HUES6 (cell line): ENCODE results near the gene PSTPIP2.
"Not testable (repeated sequence)": the region's sequence is repeated elsewhere in the genome, so short reads cannot be mapped to it uniquely, and the experiment has no call there.

ENCODE experiments used
- H3K27ac ChIP-seq: 2 replicates; pipeline ENCODE4 v1.7.0; 2013; ENCODE audit warnings: low read depth, mild to moderate bottlenecking, low read length, inconsistent platforms
- H3K27me3 ChIP-seq: 2 replicates; pipeline ENCODE4 v1.6.1; 2013; ENCODE audit warnings: low read length; ENCODE audit not compliant: control insufficient read depth, insufficient read depth
- H3K36me3 ChIP-seq: 2 replicates; pipeline ENCODE4 v1.6.1; 2013; ENCODE audit warnings: low read length; ENCODE audit not compliant: control insufficient read depth, insufficient read depth
- H3K4me1 ChIP-seq: 2 replicates; pipeline ENCODE4 v1.6.1; 2013; ENCODE audit warnings: low read length; ENCODE audit not compliant: control insufficient read depth, insufficient read depth
- H3K4me3 ChIP-seq: 2 replicates; pipeline ENCODE4 v1.5.1; 2013; ENCODE audit warnings: low read depth, low read length
- H3K9ac ChIP-seq: one replicate; pipeline ENCODE4 v1.6.1; 2013; ENCODE audit warnings: mild to moderate bottlenecking, low read length
- H3K9me3 ChIP-seq: 2 replicates; pipeline ENCODE4 v1.6.1; 2013; ENCODE audit warnings: low read depth, low read length; ENCODE audit not compliant: control insufficient read depth, insufficient read depth

Gene PSTPIP2

DNA sequence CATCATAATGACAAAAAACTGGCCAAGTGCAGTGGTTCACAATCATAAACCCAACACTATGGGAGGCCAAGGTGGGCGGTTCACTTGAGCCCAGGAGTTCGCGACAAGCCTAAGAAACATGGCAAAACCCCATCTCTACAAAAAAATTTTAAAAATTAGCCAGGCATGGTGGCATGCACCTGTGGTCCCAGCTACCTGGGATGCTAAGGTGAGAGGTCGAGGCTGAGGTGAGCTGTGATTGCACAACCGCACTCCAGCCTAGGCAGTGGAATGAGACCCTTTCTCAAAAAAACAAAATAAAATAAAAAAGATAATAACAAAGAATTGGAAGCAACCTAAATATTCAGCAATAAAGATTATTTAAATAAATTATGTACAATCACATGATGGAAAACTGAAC is 21.8 kb downstream of the PSTPIP2 start:
- Histone ChIP-seq H3K4me1 (no peaks in the 10 kb centered on the region), H3K27me3 (no peaks in the 10 kb centered on the region), H3K36me3 (no peaks in the 10 kb centered on the region)

DNA sequence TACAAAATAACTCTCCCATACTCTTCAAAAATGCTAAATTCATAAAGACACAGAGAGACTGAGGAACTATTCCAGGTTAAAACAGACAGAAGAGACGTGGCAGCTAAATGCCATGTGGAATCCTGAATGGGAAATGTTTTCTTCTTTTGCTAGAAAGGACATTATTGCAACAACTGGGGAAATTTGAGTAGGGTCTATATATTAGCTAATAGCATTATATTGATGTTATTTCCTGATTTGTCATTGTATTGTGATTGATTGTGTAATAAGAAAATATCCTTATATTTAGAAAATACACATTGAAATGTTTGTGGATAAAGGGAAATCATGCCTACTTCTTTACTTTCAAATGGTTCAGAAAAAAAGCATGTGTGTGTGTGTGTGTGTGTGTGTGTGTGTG is 23.4 kb downstream of the PSTPIP2 start:
- Histone ChIP-seq H3K9ac (no peak overlapping the region), H3K27ac (no peak overlapping the region), H3K27me3 (no peaks in the 10 kb centered on the region), H3K4me3 (no peak overlapping the region), H3K9me3 (no peaks in the 10 kb centered on the region), H3K4me1 (no peaks in the 10 kb centered on the region), H3K36me3 (no peaks in the 10 kb centered on the region)

More for the DNA sequence above, 21.8 kb downstream of the PSTPIP2 start:
- Histone ChIP-seq H3K9ac (no peak overlapping the region), H3K4me3 (no peak overlapping the region), H3K27ac (no peak overlapping the region), H3K9me3 (no peaks in the 10 kb centered on the region)

DNA sequence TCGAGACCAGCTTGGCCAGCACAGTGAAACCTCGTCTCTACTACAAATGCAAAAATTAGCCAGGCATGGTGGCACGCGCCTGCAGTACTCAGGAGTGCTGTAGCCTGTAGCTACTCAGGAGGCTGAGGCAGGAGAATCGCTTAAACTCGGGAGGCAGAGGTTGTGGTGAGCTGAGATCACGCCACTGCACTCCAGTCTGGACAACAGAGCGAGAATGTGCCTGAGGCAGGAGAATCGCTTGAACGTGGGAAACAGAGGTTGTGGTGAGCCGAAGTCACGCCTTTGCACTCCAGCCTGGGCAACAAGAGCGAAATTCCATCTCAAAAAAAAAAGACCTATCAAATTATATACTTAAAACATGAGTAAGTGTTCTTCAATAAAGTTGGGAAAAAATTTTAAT is 24.7 kb downstream of the PSTPIP2 start:
- H3K9ac ChIP-seq, H3K27me3 ChIP-seq, H3K36me3 ChIP-seq, H3K9me3 ChIP-seq, H3K4me3 ChIP-seq, H3K4me1 ChIP-seq, H3K27ac ChIP-seq: not testable (repeated sequence)

DNA sequence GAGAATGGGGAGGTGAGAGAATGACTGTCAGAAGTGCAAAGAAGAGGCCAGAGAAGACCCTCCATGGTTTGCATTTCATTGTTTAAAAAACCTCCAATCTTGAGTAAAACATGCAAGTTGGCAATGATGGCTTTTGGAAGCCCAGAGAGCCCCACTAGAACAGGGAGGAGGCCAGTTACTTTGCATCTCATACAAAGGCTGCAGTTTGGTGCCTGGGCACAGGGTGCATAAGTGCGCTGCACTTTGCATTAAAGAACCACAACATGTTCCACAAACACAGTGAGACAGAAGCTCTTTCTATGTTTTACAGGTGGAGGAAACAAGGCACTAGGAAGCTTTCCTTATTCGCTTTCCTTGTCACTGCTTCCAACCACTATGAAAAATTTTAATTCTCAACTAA is 25.4 kb downstream of the PSTPIP2 start:
- no peak overlapping the region for H3K4me3 ChIP-seq

DNA sequence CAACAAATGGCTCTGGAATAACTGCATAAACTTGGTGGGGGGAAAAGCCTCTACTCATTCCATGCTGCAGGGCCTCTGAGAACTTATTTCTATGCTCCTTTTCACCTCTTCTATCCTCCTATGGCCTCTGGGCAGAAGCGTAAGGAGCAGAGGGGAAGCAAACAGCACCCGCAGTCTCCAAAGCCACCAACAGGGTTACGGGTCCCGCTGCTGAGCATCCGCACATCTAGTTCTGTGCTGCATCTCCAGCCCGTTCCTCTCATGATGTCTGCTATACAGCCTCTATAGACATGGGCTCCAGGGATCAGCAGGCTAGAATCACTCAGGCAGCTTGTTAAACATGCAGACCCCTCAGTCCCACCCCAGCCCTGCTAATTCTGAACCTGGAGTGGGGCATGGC is 25.9 kb downstream of the PSTPIP2 start:
- Histone ChIP-seq H3K4me1 (peaks cover 17% of the 10 kb centered on the region), H3K4me3 (no peak overlapping the region), H3K9me3 (no peaks in the 10 kb centered on the region), H3K36me3 (no peaks in the 10 kb centered on the region), H3K27ac (no peak overlapping the region), H3K27me3 (no peaks in the 10 kb centered on the region), H3K9ac (no peak overlapping the region)

More for the DNA sequence above, 25.4 kb downstream of the PSTPIP2 start:
- Histone ChIP-seq H3K36me3 (no peaks in the 10 kb centered on the region), H3K4me1 (peaks cover 15% of the 10 kb centered on the region), H3K27ac (no peak overlapping the region), H3K9ac (no peak overlapping the region), H3K27me3 (no peaks in the 10 kb centered on the region), H3K9me3 (no peaks in the 10 kb centered on the region)

DNA sequence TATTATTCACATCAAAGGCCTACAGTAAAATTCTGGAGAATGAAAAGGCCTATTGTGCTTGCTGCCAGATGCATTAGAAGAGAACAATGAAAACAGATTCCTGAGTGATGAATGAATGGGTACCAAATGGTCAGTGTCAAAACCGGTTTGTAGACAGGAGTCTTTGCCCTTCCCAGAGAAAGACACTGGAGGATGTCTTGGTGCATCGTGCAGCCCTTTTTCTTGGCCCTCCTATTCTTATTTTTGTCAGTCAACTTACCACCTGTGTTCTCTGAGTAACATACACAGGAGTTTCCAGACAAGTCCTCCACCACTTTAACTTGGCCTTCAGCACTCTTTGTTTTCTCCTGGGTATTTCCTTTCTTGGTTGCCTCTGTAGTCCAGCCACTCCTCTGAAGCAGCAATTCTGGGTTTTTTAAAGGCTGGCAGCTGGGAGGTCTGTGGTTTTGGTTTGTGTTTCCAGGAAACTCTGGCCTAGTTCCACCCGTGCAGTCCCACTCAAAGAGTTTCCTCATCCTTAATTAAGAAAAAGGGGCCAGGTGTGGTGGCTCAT is 29.4 kb downstream of the PSTPIP2 start:
- peaks cover 28% of the 10 kb centered on the region for H3K4me1 ChIP-seq
- no peaks in the 10 kb centered on the region for H3K9me3 ChIP-seq
- H3K9ac ChIP-seq = no peak overlapping the region
- H3K27ac ChIP-seq = no peak overlapping the region
- H3K27me3 ChIP-seq = no peaks in the 10 kb centered on the region
- no peak overlapping the region for H3K4me3 ChIP-seq
- H3K36me3 ChIP-seq = no peaks in the 10 kb centered on the region

DNA sequence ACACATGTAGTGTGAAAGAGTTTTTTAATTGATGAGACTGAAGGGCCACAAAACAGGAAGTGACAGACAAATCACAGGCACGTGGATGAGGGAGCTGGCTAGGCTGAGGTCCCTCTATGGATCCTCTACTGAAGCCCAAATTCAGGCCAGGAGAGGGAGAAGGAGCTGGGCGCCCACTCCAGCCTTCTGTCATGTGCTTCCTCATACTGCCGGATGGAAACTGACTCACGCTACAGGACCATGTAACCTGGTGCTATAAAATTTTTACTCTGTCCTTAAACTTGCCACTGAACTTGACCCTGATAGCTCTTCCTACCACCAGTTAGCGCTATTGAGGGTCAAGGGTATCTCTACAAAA is 31.3 kb downstream of the PSTPIP2 start:
- H3K9me3 ChIP-seq = no peaks in the 10 kb centered on the region

DNA sequence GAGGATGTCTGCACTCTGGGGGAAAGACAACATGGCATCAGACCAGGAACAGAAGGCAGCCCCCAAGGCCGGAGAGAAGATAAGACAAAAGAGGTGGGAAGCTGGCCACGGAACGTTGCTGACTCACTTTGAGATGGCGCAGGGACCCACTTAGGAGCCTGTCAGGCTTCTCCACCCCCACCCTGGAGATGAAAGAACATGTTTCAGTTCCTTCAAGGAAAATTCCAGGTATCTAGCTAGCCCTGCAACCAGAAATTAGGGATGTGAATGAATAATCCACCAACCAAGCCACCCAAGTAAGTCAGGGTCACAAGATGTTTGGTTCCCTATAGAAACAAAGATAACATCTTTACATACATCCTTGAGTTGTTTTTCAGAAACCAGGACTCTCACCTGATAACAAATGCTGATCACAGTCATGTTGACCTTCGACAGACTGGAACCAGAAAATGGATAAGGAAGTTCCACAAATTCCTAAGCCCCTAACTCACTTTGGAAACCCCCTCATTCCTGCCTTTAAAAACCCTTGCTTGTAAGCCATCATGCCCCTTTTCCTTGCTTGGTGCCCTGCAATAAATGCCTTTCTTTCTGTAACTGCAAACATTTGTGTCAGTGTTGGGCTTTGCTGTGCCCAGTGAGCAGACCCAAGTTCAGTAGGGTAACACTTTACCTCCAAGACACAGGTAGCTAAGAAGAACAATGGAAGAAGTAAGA is 31.9 kb downstream of the PSTPIP2 start:
- H3K4me3 ChIP-seq = no peak overlapping the region
- no peaks in the 10 kb centered on the region for H3K36me3 ChIP-seq
- peak overlapping the region; percentile 42 for H3K9ac ChIP-seq
- H3K4me1 ChIP-seq = peaks cover 28% of the 10 kb centered on the region
- H3K27ac ChIP-seq = no peak overlapping the region; the same call in 1 of the 2 replicates
- no peaks in the 10 kb centered on the region for H3K27me3 ChIP-seq
- H3K9me3 ChIP-seq = no peaks in the 10 kb centered on the region

More for the DNA sequence above, 31.3 kb downstream of the PSTPIP2 start:
- Histone ChIP-seq H3K9ac (peak overlapping the region; percentile 1), H3K4me3 (no peak overlapping the region), H3K27me3 (no peaks in the 10 kb centered on the region), H3K27ac (no peak overlapping the region; the same call in 1 of the 2 replicates), H3K36me3 (no peaks in the 10 kb centered on the region), H3K4me1 (peaks cover 28% of the 10 kb centered on the region)

DNA sequence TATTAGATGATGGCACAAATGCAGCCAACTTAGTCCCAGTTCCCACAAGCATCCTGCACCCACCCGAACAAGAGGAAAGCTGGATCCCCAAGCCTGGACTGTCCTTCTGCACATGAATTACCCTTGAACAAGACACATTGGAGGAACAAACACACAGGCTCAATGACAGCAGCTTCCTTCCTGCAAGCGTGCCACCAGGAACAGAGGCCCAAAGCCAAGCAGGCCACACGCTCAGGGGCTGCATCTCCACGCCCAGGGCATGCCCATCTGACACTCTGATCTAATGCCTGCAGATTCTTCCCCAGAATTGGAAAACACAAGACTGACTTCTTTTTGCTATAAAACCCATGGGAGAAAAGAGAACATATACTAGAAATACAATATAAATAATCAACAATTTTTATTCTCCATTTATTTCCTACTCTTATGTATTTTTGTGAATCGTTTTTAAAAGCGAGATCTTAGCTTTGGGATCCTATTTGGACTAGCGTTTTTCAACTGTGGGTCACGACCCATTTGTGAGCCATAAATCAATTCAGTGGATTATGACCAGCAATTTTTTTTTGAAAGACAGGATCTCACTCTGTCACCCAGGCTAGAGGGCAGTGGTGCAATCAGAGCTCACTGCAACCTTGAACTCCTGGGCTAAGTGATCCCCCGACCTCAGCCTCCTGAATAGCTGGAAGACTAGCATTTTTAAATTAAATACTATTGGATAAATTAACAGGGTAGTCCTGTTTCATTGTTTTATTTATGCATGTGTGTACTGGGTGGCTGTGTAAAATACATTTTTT is 34.4 kb downstream of the PSTPIP2 start:
- no peaks in the 10 kb centered on the region for H3K27me3 ChIP-seq
- H3K27ac ChIP-seq = no peak overlapping the region
- peaks cover 24% of the 10 kb centered on the region for H3K4me1 ChIP-seq
- H3K4me3 ChIP-seq = no peak overlapping the region
- H3K36me3 ChIP-seq = no peaks in the 10 kb centered on the region
- H3K9ac ChIP-seq = no peak overlapping the region
- no peaks in the 10 kb centered on the region for H3K9me3 ChIP-seq

DNA sequence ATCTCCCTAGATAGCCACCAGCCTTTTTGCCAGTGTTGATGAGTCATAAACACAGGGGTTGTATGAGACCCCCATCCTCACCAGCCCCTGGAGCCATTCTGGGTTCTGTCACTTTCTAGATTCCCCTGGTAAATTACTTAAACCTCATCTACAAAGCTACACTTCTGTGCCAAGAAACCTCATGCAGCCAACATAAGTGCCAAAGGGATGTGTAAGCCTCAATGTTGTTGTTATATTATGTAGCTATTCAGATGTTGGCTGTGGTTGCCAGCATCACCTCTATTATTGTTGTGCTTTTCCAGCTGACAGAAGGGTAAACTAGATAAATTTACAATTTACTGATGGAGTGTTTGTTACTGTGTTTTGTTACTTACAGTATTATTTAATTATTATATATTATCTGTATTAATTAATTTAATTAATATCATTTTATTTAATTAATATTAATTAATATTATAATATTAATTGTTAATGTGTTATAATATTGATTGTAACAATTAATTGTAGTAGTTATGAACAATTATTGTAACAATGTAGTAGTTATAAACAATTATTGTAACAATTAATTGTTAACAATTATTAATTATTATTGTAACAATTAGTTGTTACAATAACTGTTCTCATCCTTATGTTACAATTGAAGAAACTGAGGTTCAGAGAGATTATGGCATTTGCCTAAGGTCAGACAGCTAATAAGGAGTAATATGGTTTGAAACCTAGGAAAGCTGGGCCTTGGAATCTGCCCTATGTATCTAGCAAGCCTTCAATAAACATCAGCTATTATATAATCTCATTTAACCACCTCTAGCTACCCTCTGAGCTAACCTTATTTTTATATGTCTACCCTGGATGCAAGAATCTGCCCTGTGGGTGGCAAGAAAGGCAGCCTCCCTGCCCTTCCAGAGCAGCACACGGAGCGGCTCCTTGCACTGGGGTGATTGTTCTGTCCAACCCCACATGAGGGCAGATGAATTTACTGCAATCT is 36.1 kb downstream of the PSTPIP2 start:
- Histone ChIP-seq H3K36me3 (no peaks in the 10 kb centered on the region), H3K9me3 (no peaks in the 10 kb centered on the region), H3K4me3 (no peak overlapping the region), H3K27ac (no peak overlapping the region), H3K4me1 (peaks cover 11% of the 10 kb centered on the region; the same call in 1 of the 2 replicates), H3K27me3 (no peaks in the 10 kb centered on the region), H3K9ac (no peak overlapping the region)
